GM18870 (cell line): Measurements from ENCODE around the gene PEX11A.

Source experiments
- ATAC-seq: cut with Tn5 transposase; IDR thresholded peaks from one replicate; pipeline ENCODE4 v1.9.1; 2021; ENCODE audit warnings: moderate library complexity; ENCODE audit not compliant: unreplicated experiment

PEX11A gene

GRCh38 chr15:89657686-89658200 lies 32.8 kb downstream of the PEX11A start:
- no peak for ATAC-seq

GRCh38 chr15:89656116-89656815 lies 34.3 kb downstream of the PEX11A start:
- no peak for ATAC-seq

- no peak for ATAC-seq
Measured at GRCh38 chr15:89654847-89655805, 35.4 kb downstream of the PEX11A start, which contains the start of gene KIF7. Gene KIF7, minus strand, starts transcription at chr15:89655467. Its CDS starts 2,537 bp downstream, at chr15:89652930.

- no peak for ATAC-seq
Measured at GRCh38 chr15:89654301-89654761, 36.2 kb downstream of the PEX11A start.

GRCh38 chr15:89653578-89653977 lies 37.0 kb downstream of the PEX11A start:
- no peak for ATAC-seq

GRCh38 chr15:89652666-89653065 lies 37.9 kb downstream of the PEX11A start:
- no peak for ATAC-seq

GRCh38 chr15:89652131-89652530 lies 38.4 kb downstream of the PEX11A start:
- no peak for ATAC-seq

GRCh38 chr15:89649716-89650115 lies 40.8 kb downstream of the PEX11A start:
- no peak for ATAC-seq

GRCh38 chr15:89649013-89649625 lies 41.4 kb downstream of the PEX11A start:
- no peak for ATAC-seq

GRCh38 chr15:89648106-89649012 lies 42.2 kb downstream of the PEX11A start:
- ATAC-seq = no peak

GRCh38 chr15:89647191-89647851 lies 43.2 kb downstream of the PEX11A start:
- no peak for ATAC-seq

- ATAC-seq = no peak
Measured at GRCh38 chr15:89646416-89647141, 44.0 kb downstream of the PEX11A start.

- ATAC-seq = no peak
Measured at GRCh38 chr15:89645680-89646079, 44.9 kb downstream of the PEX11A start.

- no peak for ATAC-seq
Measured at GRCh38 chr15:89642106-89642505, 48.4 kb downstream of the PEX11A start.

GRCh38 chr15:89641053-89641452 lies 49.5 kb downstream of the PEX11A start:
- ATAC-seq = no peak

- no peak for ATAC-seq
Measured at GRCh38 chr15:89640245-89640644, 50.3 kb downstream of the PEX11A start.

- no peak for ATAC-seq
Measured at GRCh38 chr15:89633585-89633984, 57.0 kb downstream of the PEX11A start.

- no peak for ATAC-seq
Measured at GRCh38 chr15:89632563-89633430, 57.8 kb downstream of the PEX11A start.
